ENCODE data around the gene C3. TPM values are rescaled to one million over a fixed set of nuclear protein-coding genes. Genes with fewer than 3 reads are reported as not detected.

The C3 gene
- total RNA-seq, 1 donor from 2014 or later: 1,129 TPM

DNA sequence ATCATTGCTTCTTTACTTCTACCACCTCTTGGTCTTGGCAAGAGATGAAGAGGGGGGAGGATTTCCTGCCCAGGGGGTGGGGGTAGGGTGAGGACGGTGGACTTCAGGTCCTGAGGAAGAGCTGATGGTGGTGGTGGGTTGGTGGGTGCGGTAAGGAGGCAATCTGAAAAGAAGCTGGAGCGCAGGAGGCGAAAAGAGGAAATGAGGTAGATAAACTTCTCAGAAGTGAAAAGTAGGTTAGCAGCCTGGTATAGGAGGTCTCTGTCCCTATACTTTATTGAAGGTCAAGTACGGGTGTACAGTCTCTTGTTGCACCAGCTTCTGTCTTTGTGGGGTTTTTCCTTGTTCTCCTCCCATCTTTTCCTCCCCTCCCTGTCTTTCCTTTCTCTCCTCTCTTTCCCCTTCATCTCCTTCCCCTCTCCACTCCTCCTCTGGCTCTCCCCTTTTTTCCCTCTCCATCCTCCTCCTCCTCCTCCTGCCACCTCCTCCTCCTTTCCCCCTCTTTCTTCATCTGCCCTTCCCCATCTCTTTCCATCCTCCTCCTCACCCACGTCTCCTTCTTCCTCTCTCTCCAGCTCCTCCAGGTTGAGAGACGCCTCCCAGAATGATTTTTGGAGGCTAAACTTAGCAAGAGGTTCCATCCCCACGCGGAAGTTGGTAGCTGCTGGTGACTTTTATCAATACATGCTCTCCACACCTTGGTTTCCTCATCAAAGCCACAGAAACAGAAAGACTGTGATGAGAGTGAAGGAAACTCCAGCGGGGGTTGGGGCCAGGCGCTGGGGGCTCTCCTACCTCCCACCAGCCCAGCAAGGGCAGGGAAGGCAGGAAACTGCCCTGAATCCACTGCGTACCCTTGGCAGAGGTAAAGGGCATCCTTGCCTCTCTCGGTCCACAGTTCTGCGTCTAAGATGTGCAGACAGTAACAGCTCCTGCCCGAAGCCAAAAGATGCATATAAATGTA lies 65.8 kb downstream of the C3 start:
- ATAC-seq: peak; percentile 26
- no peak for DNase-seq
- Histone ChIP-seq H3K27me3 (peaks cover 21% of the 10 kb centered on the region), H3K27ac (no peak overlapping the region), H3K4me1 (no peaks in the 10 kb centered on the region), H3K4me3 (no peak overlapping the region), H3K36me3 (no peaks in the 10 kb centered on the region), H3K9me3 (no peaks in the 10 kb centered on the region)
- intact Hi-C loops (cut with DNase I): no loop called here
- no peak for TF ChIP-seq CTCF (IDR thresholded peaks at IDR 0.05)

- intact Hi-C loops (cut with DNase I): no loop called here
- no peaks in the 10 kb centered on the region for H3K9me3 ChIP-seq
- H3K4me3 ChIP-seq: no peak overlapping the region
- H3K4me1 ChIP-seq: no peaks in the 10 kb centered on the region
- no peak for ATAC-seq
- H3K36me3 ChIP-seq: no peaks in the 10 kb centered on the region
- H3K27ac ChIP-seq: no peak overlapping the region
- no peak for DNase-seq
- peaks cover 18% of the 10 kb centered on the region for H3K27me3 ChIP-seq
- no peak for TF ChIP-seq CTCF (IDR thresholded peaks at IDR 0.05)
Measured at GRCh38 chr19:6652805-6653094, 67.7 kb downstream of the C3 start.

GRCh38 chr19:6651965-6652804 lies 68.3 kb downstream of the C3 start:
- intact Hi-C loops (cut with DNase I): no loop called here
- no peak overlapping the region for H3K4me3 ChIP-seq
- DNase-seq (no peak), ATAC-seq (no peak)
- H3K27me3 ChIP-seq: peaks cover 15% of the 10 kb centered on the region
- H3K27ac ChIP-seq: no peak overlapping the region
- H3K36me3 ChIP-seq: no peaks in the 10 kb centered on the region
- no peaks in the 10 kb centered on the region for H3K4me1 ChIP-seq
- no peaks in the 10 kb centered on the region for H3K9me3 ChIP-seq
- no peak for TF ChIP-seq CTCF (IDR thresholded peaks at IDR 0.05)

DNA sequence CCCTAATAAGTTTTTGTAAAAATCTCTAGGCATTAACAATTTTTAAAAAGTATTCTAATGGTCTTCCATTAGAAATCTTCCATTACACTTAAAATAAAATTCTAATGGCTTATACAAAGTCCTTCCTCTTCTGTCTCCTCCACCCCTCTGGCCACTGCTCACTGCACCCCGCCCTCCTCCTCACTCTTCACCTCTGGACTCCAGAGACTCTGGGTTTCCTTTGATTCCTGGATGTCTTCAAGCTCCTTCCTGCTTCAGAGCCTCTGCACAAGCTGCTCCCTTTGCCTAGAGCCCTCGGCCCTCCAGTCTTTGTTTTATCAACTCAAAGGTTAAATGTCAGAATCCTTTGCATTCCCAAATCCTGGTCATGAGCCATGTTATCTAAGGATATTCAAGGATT lies 71.3 kb downstream of the C3 start:
- no peak for DNase-seq
- intact Hi-C loops (cut with DNase I): no loop called here

More for the DNA sequence above, 71.3 kb downstream of the C3 start:
- Histone ChIP-seq H3K36me3 (no peaks in the 10 kb centered on the region), H3K27me3 (no peaks in the 10 kb centered on the region), H3K4me1 (no peaks in the 10 kb centered on the region), H3K27ac (no peak overlapping the region), H3K9me3 (no peaks in the 10 kb centered on the region), H3K4me3 (no peak overlapping the region)
- no peak for ATAC-seq
- TF ChIP-seq CTCF (IDR thresholded peaks at IDR 0.05): no peak
